ENCODE data around the gene GART. TPM values are rescaled to one million over a fixed set of nuclear protein-coding genes. Genes with fewer than 3 reads are reported as not detected.

The GART gene
- total RNA-seq, 1 experiment from 2014 or later = 142 TPM

DNA sequence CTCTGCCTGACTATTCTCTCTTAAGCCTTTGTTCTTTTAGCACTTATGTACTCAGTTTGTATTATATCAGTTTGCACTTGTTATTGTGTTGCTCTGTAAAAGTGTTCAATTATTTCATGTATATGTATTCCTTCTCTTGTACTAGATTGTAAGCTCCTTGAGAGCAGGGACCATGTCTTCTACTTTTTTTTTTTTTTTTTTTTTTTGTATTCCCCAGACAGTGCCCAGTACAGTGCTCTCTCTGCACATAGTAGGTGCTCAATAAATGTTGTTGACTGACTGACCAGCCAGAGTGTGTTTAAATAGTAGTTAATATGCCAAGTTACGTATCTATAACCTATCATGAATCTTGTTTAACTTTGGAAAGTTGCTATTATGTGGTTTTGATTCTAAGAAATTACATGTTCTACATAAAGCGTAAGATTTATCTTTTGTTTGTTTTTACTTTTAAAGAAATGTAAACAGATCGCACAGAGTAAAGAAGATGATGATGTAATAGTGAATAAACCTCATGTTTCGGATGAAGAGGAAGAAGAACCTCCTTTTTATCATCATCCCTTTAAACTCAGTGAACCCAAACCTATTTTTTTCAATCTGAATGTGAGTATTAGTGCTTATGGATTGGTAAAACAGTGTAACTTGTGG, 17.0 kb upstream of the GART start:
- no peak overlapping the region for H3K9ac ChIP-seq (ENCODE audit: low read length)
- peaks cover 89% of the 10 kb centered on the region for H3K36me3 ChIP-seq (ENCODE audit: low read depth, low read length)

DNA sequence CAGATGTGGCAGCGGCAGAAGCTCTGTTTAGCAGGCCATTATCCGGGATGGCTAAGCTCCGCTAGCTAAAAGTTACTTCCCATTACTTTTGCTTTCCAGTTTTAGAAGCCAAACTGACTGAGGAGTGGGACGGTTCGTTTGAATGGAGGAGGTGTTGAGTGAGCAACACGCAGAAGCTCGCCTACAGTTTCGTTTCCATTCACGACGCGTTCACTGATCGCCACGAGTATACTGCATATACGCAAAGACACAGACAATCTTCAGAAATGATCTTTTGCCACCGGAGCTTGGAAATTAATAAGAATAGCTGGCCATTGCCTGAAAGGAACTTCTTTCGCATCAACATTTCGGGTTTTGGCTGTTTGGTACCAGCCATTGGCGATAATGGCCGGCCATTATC, 15.5 kb upstream of the GART start:
- no peak for TF ChIP-seq EZH2phosphoT487 (IDR thresholded peaks at IDR 0.05; ENCODE audit: borderline replicate concordance, low read length)
- TF ChIP-seq, protein P1, sequence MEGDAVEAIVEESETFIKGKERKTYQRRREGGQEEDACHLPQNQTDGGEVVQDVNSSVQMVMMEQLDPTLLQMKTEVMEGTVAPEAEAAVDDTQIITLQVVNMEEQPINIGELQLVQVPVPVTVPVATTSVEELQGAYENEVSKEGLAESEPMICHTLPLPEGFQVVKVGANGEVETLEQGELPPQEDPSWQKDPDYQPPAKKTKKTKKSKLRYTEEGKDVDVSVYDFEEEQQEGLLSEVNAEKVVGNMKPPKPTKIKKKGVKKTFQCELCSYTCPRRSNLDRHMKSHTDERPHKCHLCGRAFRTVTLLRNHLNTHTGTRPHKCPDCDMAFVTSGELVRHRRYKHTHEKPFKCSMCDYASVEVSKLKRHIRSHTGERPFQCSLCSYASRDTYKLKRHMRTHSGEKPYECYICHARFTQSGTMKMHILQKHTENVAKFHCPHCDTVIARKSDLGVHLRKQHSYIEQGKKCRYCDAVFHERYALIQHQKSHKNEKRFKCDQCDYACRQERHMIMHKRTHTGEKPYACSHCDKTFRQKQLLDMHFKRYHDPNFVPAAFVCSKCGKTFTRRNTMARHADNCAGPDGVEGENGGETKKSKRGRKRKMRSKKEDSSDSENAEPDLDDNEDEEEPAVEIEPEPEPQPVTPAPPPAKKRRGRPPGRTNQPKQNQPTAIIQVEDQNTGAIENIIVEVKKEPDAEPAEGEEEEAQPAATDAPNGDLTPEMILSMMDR (conservative IDR thresholded peaks at IDR 0.05; ENCODE audit: low read depth, low read length) = no peak
- TF ChIP-seq EZH2 (IDR thresholded peaks at IDR 0.05; ENCODE audit: low read length, unreplicated experiment) = no peak
- CTCF ChIA-PET = no interaction called here

More for the DNA sequence above, 17.0 kb upstream of the GART start:
- no peak for TF ChIP-seq EZH2 (IDR thresholded peaks at IDR 0.05; ENCODE audit: low read length, unreplicated experiment)
- TF ChIP-seq EZH2phosphoT487 (IDR thresholded peaks at IDR 0.05; ENCODE audit: borderline replicate concordance, low read length) = no peak
- TF ChIP-seq, protein P1 (conservative IDR thresholded peaks at IDR 0.05; ENCODE audit: low read depth, low read length) = no peak
- H3K4me2 ChIP-seq (ENCODE audit: low read length) = no peak overlapping the region
- CTCF ChIA-PET = no interaction called here
- H3F3A ChIP-seq (ENCODE audit: low read length, unreplicated experiment) = no peaks in the 10 kb centered on the region
- no peak overlapping the region for H3K27ac ChIP-seq (ENCODE audit: low read length)
- intact Hi-C loops (cut with micrococcal nuclease) = no loop called here
- no peaks in the 10 kb centered on the region for H3K4me1 ChIP-seq (ENCODE audit: insufficient read depth, low read length)
- peaks cover 77% of the 10 kb centered on the region for H4K20me1 ChIP-seq (ENCODE audit: low read length)
- peaks cover 89% of the 10 kb centered on the region for H3K79me2 ChIP-seq (ENCODE audit: low read length)
- ATAC-seq (peak; percentile 20; the same call in 1 of the 2 replicates), DNase-seq (no peak)
- no peak overlapping the region for H2AFZ ChIP-seq (ENCODE audit: low read length)
- no peaks in the 10 kb centered on the region for H3K9me3 ChIP-seq (ENCODE audit: low read length)
- POLR2A ChIA-PET (ENCODE audit: unreplicated experiment) = no interaction called here
- H3K9me2 ChIP-seq (replicated peaks; ENCODE audit: low read length) = no peaks in the 10 kb centered on the region
- H3K27me3 ChIP-seq (ENCODE audit: low read length) = no peaks in the 10 kb centered on the region
- no peak overlapping the region for H3K4me3 ChIP-seq (ENCODE audit: low read length)
- BruUV-seq (replicated peaks) = no TSS peak

DNA sequence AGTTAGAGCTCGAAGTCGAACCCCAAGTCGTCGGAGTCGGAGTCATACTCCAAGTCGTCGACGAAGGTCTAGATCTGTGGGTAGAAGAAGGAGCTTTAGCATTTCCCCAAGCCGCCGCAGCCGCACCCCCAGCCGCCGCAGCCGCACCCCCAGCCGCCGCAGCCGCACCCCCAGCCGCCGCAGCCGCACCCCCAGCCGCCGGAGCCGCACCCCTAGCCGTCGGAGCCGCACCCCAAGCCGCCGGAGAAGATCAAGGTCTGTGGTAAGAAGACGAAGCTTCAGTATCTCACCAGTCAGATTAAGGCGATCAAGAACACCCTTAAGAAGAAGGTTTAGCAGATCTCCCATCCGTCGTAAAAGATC, 13.0 kb upstream of the GART start:
- Histone ChIP-seq H3K36me3 (ENCODE audit: low read depth, low read length) (peaks cover 91% of the 10 kb centered on the region), H4K20me1 (ENCODE audit: low read length) (peaks cover 93% of the 10 kb centered on the region), H3K27ac (ENCODE audit: low read length) (no peak overlapping the region), H3K4me2 (ENCODE audit: low read length) (no peak overlapping the region), H3K79me2 (ENCODE audit: low read length) (peaks cover 99% of the 10 kb centered on the region), H3K9me3 (ENCODE audit: low read length) (no peaks in the 10 kb centered on the region), H2AFZ (ENCODE audit: low read length) (no peak overlapping the region), H3K9me2 (replicated peaks; ENCODE audit: low read length) (no peaks in the 10 kb centered on the region), H3K9ac (ENCODE audit: low read length) (no peak overlapping the region), H3K27me3 (ENCODE audit: low read length) (no peaks in the 10 kb centered on the region), H3K4me3 (ENCODE audit: low read length) (no peak overlapping the region), H3F3A (ENCODE audit: low read length, unreplicated experiment) (no peaks in the 10 kb centered on the region), H3K4me1 (ENCODE audit: insufficient read depth, low read length) (no peaks in the 10 kb centered on the region)
- ChIA-PET CTCF (no interaction called here), POLR2A (ENCODE audit: unreplicated experiment) (no interaction called here)
- no peak for DNase-seq
- ATAC-seq = no peak
- intact Hi-C loops (cut with micrococcal nuclease) = no loop called here
- TF ChIP-seq, protein P1 (conservative IDR thresholded peaks at IDR 0.05; ENCODE audit: low read depth, low read length) = no peak
- TF ChIP-seq EZH2 (IDR thresholded peaks at IDR 0.05; ENCODE audit: low read length, unreplicated experiment) (no peak), EZH2phosphoT487 (IDR thresholded peaks at IDR 0.05; ENCODE audit: borderline replicate concordance, low read length) (no peak)
- BruUV-seq (replicated peaks) = no TSS peak

More for the DNA sequence above, 15.5 kb upstream of the GART start:
- Histone ChIP-seq H3K4me3 (ENCODE audit: low read length) (no peak overlapping the region), H3K9ac (ENCODE audit: low read length) (no peak overlapping the region), H3K4me1 (ENCODE audit: insufficient read depth, low read length) (no peaks in the 10 kb centered on the region), H3K79me2 (ENCODE audit: low read length) (peaks cover 91% of the 10 kb centered on the region), H3K36me3 (ENCODE audit: low read depth, low read length) (peaks cover 88% of the 10 kb centered on the region), H3K9me3 (ENCODE audit: low read length) (no peaks in the 10 kb centered on the region), H3K27ac (ENCODE audit: low read length) (no peak overlapping the region), H3F3A (ENCODE audit: low read length, unreplicated experiment) (no peaks in the 10 kb centered on the region), H3K27me3 (ENCODE audit: low read length) (no peaks in the 10 kb centered on the region), H3K4me2 (ENCODE audit: low read length) (no peak overlapping the region), H4K20me1 (ENCODE audit: low read length) (peaks cover 87% of the 10 kb centered on the region), H3K9me2 (replicated peaks; ENCODE audit: low read length) (no peaks in the 10 kb centered on the region), H2AFZ (ENCODE audit: low read length) (no peak overlapping the region)
- DNase-seq (no peak), ATAC-seq (no peak)
- intact Hi-C loops (cut with micrococcal nuclease) = no loop called here
- POLR2A ChIA-PET (ENCODE audit: unreplicated experiment) = no interaction called here
- no TSS peak for BruUV-seq (replicated peaks)

Measured in PC-3 (cell line).